DOHH2 (cell line): ENCODE data around the gene CALN1.

Experiments used
- CTCF ChIP-seq: fragments of 200-600 bp; sonication (generic); IDR thresholded peaks from one replicate; pipeline ENCODE4 v1.5.1; 2014; ENCODE audit warnings: antibody characterized with exemption, mild to moderate bottlenecking, low read depth, low read length; ENCODE audit not compliant: poor library complexity, severe bottlenecking
- EZH2phosphoT487 ChIP-seq: fragments of 200-600 bp; sonication (generic); IDR thresholded peaks from 2 replicates; pipeline ENCODE4 v1.6.1; 2017; ENCODE audit warnings: borderline replicate concordance, mild to moderate bottlenecking, antibody characterized with exemption, low read length, moderate library complexity, mixed read lengths

- TF ChIP-seq EZH2phosphoT487 (no peak), CTCF (no peak)
These were observed 8.6 kb downstream of the CALN1 start for GRCh38 chr7:72403458-72404076.
